Measurements from ENCODE around the gene ADAP2.
"Not testable (repeated sequence)": the region's sequence is repeated elsewhere in the genome, so short reads cannot be mapped to it uniquely, and the experiment has no call there.

The ADAP2 gene, protein sequence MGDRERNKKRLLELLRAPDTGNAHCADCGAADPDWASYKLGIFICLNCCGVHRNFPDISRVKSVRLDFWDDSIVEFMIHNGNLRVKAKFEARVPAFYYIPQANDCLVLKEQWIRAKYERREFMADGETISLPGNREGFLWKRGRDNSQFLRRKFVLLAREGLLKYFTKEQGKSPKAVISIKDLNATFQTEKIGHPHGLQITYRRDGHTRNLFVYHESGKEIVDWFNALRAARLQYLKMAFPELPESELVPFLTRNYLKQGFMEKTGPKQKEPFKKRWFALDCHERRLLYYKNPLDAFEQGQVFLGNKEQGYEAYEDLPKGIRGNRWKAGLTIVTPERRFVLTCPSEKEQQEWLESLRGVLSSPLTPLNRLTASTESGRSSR

DNA sequence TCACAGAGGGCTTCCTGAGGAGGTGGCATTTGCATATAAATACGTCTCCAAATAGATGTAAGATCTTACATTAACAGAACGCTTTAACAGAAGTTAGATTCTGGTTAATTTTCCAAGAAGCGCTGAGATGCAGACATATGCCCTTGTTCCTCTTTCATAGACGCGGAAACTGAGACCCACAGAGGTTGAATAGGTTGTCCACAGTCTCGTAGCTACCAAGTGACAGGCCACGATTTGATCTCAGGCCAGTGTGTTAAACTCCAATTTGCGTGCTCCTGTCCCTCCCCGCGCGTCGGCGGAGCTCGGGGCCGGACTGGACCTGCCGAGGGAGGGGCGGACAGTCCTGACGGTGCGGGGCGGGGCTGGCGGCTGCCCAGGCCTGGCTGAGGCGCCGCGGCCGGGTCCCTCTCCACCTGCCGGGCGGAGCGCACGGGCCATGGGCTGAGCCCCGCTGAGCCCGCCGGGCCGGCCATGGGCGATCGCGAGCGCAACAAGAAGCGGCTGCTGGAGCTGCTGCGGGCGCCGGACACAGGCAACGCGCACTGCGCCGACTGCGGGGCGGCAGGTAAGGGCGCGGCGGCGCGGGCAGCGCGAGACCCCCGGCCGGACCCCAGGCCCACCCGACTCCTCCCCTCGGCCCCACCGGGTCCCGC, at the start of gene ADAP2:
Gene ADAP2, plus strand, starts transcription at position 402 of the 653 bp plus-strand sequence. Its CDS starts 70 bp downstream, at position 472.
- peak; percentile 6 for DNase-seq (ENCODE audit: low spot score)

DNA sequence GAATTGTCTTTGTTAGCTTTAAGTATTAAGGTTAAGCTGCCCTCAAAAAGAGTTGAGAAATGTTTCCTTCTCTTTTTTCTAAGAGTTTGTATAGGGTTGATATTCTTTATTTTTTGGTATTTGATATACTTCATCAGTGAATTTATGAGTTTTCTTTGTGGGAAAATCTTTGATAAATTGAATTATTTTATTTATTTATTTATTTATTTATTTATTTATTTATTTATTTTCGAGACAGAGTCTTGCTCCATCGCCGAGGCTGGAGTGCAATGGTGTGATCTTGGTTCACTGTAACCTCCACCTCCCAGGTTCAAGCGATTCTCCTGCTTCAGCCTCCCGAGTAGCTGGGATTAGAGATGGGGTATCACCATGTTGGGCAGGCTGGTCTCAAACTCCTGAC, 35.6 kb upstream of the ADAP2 start:
- no peak for DNase-seq (ENCODE audit: low spot score)

DNA sequence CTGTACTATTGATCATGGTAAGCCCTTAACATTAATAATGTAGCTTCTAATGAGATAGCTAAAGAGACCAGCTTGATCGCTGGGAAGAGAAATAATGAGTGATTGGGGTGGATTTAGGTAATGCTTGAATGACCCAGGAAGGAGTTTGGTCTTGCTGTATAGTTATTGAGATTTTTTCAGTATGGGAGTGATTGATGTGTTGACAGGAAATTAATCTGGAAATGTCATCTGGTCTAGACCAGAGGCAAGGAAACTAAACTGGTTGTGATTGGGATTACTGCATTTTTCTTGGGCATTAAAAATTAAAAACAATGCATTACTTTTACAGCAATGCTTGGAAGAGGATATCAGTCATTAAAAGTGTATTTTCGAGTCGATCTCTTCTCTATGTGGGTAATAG, 27.5 kb upstream of the ADAP2 start:
- no peak for DNase-seq (ENCODE audit: low spot score)

DNA sequence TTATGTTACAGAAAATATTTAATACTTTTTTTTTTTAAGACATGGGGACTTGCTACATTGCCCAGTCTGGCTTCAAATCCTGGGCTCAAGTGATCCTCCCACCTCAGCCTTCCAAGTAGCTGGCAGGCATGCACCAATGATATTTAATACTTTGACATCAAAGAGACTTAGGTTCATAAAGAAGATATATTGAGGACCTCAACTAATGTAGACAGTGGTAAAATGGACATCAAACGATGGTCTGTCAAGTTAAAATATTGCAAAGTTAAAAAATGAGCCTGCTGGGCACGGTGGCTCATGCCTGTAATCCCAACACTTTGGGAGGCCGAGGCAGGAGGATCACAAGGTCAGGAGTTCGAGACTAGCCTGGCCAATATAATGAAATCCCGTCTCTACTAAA, 24.4 kb upstream of the ADAP2 start:
- DNase-seq (ENCODE audit: low spot score) = no peak

DNA sequence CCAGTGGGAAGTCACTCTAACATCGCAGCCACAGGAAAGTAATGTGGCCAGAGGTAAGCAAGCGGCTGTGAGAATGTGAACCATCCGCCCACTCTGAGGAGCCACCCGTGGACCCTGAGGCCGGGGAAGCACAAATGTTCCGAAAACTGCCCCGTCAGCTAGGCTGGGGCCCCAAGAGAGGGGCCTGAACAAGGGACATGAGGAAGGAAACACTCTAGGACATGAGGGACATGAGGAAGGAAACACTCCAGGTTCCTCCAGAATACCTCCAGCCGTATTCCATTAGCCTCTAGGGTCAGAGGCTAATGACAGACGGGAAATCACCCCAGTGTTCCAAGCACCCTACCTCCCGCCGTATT, 16.0 kb upstream of the ADAP2 start:
- peak; percentile 3 for DNase-seq (ENCODE audit: low spot score)

DNA sequence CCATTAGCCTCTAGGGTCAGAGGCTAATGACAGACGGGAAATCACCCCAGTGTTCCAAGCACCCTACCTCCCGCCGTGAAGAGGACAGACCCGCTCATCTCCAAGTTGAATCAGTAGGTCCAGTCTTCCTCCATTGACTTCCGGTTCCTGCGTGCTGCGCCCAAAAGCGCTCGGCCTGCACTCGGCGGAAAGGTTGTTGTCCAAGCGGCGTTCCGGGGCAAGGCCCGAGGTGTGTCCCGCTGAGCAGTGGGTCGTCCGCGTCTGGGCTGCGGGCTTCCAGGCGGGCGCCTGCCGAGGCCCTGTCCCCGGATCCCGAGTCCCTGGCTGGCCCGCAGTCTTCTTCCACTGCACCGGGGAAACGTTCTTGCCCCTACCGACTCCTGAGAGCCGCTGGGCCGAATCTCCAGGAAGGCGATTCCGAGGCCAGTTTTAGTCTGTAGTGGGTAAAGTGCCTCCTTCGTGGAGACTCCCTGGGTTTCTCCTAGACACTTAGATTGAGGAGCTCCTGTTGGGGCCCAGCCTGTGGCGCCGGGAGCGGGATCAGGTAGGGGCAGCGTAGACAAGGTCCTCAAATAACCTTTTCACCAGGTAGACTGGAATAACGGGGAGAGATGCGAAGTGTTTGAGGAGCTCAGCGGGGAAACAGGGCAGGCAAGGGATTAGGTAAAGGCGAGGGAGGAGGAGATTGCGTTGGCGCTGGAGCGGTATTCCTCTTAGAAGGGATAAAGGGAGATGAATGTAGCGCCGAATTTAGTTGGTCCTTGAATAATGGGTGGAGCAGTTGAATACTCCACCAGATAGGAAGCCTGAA, 15.4 kb upstream of the ADAP2 start, which contains the start of gene TEFM:
Gene TEFM, minus strand, starts transcription at position 138 of the 811 bp plus-strand sequence. Its CDS starts 40 bp downstream, at position 98.
- peak; percentile 87 for DNase-seq (ENCODE audit: low spot score)

DNA sequence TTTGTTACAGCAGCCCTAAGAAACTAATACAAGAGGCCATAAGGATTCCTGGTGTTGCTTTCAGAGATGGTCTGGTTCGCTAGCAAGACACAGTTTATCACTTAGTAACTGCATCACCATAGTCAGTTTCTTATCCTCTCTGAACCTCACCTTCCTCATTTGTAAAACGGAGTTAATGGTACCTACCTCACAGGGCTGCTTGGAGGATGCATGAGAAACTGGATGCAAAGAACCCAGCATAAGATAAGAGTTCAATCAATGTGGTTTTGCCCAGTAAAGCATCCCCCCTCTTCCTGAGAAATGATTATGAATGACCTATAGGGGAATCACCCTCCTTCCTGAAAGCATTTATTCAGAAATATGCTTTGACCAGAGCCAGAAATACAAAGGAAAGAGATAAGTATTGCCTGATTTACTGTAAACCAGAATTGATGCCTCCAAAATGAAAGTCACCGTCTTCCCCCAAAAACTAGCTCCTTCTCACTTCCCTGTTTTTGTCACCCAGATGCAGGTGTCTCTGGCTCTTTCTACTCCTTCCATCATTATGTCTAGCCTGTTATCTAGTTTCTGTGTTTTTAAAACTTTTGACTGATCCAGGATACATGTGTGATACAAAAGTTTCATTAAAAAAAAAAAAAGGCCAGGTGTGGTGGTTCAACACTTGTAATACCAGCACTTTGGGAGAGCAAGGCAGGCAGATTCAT, 12.9 kb upstream of the ADAP2 start:
- no peak for DNase-seq (ENCODE audit: low spot score)

DNA sequence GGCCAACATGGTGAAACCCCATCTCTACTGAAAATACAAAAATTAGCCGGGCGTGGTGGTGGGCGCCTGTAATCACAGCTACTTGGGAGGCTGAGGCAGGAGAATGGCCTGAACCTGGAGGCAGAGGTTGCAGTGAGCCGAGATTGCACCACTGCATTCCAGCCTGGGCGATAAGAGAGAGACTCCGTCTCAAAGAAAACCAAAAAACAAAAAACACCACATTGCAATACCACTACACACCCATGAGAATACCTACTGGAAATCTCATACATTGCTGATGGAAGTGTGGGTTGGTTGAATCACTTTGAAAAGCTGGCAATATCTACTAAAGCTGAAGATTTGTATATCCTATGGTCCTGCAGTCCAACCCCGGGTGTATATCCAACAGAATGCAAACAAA, 11.6 kb upstream of the ADAP2 start:
- not testable (repeated sequence) for DNase-seq (ENCODE audit: low spot score)

DNA sequence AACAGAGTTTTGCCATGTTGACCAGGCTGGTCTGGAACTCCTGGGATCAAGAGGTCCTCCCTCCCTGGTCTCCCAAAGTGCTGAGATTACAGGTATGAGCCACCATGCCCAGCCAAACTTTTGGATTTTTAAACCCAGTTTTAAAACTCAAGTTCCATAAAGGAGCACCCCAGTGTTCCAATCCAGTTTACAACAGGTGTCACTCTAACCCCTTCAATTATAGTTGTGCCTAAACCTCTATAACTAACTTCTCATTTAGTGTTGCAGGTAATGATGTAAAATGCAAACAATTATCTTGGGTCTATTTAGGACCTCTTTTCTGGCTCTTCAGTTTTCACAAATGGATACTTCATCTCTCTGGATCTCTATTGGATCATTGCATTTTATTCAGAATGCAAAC, 7.8 kb upstream of the ADAP2 start:
- no peak for DNase-seq (ENCODE audit: low spot score)

DNA sequence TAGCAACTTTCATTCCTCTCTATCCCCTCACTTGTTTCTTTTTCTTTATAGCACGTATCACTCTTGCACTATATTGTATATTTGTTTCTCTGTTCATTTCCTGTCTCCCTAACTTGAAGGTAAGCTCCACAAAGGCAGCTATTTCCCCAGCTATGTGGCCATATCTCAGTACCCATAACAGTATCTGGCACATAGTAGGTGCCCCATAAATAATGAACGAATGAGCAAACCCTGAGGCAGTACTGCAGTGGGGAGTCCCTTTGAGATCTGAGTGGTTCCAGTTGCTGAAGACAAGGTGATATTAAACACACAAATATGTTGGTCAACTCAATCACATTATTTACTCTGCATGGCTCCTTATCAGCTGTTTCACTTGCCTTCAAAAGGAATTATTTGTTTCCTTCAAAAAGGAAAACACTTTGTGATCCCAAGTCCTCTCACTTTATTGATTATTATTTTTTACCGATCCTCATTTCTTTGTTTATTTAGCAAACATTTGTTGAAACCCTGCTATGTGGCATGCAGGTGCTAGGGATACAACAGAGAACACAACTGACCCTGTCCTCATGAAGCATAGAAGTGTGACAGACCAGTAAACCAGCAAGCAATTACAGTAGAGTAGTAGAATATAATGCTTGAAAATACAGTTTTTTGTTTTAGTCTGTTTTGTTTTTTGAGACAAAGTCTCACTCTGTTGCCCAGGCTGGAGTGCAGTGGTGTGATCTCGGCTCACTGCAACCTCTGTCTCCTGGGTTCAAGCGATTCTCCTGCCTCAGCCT, 5.7 kb upstream of the ADAP2 start:
- DNase-seq (ENCODE audit: low spot score) = no peak

DNA sequence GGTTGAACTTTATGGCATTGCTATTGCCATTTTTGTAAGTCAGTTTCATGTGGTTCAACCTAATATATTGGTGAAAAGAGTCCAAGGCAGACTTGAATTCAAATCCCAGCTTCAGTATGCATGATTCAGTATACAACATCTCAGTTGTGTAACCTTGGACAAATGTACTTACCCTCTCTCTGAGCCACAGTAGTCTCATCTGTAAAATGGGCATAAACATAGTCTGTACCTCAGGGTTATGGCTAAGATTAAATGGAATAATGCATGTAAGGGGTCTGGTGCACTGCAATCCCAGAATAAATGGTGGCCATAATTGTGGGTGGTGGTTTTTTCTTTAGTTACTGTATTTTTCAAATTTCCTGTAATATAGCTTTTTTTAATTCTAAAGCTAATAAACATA, 4.7 kb upstream of the ADAP2 start:
- no peak for DNase-seq (ENCODE audit: low spot score)

DNA sequence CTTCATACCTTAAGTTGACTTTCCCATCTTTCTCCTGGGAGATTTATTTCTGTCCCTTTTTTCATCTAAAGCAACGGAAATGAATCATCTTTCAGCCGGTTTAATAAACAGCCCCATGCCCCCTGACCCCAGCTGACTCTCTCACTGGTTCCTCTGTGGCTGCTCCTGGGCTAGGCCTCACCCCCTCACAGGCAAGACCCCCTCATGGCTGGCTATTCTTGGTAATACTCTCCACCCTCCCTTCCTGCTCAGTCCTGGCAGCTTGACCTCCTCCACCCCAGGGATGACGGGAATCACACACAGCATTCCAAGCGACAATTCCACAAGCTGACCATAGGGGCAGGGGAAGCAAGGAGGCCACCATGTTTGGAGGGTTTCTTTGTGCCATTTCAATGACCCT, 1.5 kb upstream of the ADAP2 start:
- DNase-seq (ENCODE audit: low spot score) = peak; percentile 7

DNA sequence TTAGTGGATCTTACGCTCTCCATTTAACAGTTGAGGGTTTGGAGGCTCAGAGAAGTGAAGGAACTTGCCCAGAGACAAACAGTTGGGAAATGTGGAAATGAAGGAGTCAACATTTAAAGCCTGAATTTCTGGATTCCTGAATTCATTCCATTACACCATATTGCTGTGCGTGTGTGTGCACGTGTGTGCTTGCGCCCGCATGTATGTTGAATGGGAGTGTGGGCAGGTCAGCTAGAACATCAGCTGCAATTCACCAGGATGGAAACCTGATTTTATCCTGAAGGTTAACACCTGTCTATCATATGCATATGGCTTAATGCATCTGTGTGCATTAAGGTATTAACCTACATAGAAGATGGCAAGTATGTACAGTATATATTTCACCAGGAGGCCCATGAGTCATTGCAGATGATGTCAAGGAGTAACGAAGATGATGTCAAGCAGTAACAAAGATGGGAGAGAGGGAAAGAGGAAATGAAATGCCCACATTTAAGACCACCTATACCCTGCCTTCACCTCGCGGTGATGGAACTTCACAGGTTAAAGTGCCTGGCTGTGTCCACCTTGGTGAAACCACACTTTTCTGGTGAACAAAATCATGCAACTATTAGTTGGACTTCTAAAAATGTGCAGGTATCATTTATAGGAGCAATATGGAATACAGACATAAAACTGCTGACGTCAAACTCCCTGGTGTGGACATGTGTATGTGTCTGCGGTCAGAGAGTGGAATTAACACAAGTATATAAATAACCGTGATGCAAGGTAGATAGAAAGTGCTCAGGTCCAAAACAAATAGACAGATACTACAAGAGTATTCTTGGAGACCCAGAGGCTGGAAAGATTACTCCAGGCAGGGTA, 832 bp upstream of the ADAP2 start:
- no peak for DNase-seq (ENCODE audit: low spot score)

DNA sequence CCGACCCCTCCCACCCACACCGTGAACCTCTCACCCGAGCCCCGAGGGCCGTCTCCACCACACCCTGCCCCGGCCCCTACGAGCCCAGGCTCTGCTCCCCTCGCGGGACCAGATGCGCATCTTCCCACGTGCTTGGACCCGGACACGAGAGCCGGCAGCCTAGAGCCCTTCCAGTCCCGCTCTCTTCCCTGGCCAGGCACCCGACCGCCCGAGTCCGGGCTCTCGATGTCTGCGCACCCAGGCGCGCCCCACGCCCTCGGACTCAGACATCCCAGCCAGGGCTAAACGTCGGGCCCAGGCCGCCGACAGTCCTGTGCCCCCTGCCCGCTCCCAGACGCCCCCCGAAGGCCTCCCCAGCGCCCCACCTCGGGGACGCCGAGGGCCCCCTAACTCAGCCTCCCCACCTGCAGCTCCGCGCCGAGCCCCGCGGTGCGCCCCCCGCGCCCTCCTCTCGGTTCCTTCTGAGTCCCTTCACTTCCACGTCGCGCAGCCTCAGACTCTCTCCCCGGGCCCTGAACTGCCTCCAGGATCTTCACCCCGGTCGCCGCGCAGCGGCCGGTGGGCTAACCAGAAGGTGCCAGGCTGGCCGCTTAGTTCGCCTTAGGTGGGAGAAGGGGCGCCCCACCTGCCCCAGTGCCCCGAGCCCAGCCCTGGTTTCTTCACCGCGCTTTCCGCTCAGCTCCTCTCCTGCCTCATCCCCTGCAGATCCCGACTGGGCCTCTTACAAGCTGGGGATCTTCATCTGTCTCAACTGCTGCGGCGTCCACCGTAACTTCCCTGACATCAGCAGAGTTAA, 688 bp downstream of the ADAP2 start:
- no peak for DNase-seq (ENCODE audit: low spot score)

DNA sequence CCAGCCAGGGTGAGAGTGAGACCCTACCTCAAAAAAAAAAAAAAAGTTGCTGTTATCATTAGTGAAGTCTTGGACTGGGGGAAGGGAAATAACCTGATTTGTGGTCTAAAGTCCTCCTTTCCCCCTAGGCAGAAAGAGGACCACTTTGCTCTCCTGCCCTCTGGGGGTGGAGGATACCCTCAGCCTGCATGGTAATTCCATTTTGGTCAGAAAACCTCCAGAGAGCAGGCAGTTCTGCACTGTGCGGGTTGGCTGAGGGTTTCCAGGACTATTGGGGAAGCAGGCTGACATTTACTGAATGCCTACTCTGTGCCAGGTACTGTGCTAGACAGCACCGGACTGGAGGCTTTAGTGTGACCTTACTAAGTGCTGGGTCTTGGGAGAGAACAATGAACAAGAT, 2.6 kb downstream of the ADAP2 start:
- no peak for DNase-seq (ENCODE audit: low spot score)

DNA sequence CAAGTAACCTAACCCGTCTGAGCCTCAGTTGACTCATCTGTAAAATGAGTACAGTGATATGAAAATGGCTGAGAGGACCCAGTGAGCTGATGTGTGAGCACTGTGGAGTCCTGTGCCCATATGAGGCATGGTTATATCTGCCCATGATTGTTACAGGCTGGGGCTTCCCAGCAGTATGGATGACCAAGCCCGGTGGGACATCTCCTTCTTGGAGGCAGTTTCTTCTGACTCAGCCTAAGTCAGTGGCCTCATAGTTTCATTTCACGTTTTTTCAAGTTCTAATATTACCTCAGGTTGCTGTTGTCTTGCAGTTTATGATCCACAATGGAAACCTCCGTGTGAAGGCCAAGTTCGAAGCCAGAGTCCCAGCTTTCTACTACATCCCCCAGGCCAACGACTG, 4.8 kb downstream of the ADAP2 start:
- DNase-seq (ENCODE audit: low spot score) = no peak

DNA sequence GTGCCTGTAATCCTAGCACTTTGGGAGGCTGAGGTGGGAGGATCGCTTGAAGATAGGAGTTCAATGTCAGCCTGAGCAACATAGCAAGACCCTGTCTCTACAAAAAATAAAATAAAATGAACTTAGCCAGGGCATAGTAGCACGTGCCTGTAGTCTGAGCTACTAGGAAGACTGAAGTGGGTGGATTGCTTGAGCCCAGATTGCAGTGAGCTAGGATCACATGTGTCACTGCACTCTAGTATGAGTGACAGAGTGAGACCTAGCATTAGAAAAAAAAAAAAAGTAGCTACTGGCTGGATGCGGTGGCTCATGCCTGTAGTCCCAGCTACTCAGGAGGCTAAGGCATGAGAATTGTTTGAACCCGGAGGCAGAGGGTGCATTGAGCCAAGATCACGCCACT, 6.0 kb downstream of the ADAP2 start:
- DNase-seq (ENCODE audit: low spot score) = no peak

DNA sequence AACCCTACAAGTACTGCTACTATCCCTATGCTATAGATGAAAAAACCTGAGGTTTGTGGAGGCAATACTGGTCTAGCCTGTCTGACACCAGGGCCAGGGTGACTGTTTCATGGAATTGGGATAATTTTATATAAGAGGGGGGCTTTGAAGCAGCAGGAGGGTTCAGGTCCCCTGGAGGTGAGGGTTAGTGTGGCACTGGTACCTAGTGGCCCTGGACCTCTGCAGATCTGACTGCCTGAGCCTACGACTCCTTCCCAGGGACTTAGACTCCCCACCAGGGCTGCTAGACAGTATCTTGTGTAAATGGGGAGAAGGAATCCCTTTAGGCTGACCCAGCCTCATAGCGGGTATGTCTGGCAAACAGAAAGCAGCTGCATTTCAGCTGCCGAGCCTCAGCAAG, 6.8 kb downstream of the ADAP2 start:
- no peak for DNase-seq (ENCODE audit: low spot score)

DNA sequence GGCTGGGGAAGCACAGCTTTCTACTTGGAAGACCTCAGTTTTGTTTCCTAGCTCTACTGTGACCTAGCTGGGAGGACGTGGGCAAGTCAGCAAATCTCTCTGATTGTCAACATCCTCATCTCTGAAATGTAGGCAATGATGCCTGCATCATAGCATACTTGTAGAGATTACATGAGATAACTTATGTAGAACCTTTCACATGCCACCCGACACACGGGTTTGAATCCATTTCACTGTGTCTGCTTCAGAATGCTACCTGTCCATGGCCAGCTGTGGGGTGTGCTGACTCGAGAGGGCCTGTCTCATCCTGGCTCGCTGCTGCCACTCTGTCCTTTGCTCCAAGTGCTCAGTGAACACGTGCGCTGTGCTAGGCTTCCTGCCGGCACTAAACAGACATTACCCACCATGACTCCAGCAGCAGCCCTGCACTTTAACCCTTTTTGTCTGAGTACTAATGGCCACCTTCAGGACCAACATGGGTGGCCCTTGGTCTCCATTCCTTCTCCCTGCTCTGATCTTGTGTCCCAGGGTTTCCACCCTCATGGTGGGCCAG, 7.4 kb downstream of the ADAP2 start:
- no peak for DNase-seq (ENCODE audit: low spot score)
